Ovary (tissue), 3 donors: ENCODE measurements around the gene FAM234B.

ENCODE experiments used
- POLR2A ChIP-seq: fragments of 450-650 bp; IDR thresholded peaks from one replicate; pipeline ENCODE4 v1.6.1; 2017; ENCODE audit warnings: antibody characterized with exemption, mild to moderate bottlenecking, moderate library complexity
- TF ChIP-seq, protein P1 (sequence below), 3 donors: fragments of 450-650 bp in 2 of 3; fragments of 200-600 bp in 1 of 3; IDR thresholded peaks; one replicate each; pipeline versions ENCODE4 v1.5.1 to v1.8.0; 2016 to 2022; ENCODE audit warnings: antibody characterized with exemption in 3 of 3, mild to moderate bottlenecking in 1 of 3
- donor health status: DM: no; HTN: no; CAD: no.

DNA sequence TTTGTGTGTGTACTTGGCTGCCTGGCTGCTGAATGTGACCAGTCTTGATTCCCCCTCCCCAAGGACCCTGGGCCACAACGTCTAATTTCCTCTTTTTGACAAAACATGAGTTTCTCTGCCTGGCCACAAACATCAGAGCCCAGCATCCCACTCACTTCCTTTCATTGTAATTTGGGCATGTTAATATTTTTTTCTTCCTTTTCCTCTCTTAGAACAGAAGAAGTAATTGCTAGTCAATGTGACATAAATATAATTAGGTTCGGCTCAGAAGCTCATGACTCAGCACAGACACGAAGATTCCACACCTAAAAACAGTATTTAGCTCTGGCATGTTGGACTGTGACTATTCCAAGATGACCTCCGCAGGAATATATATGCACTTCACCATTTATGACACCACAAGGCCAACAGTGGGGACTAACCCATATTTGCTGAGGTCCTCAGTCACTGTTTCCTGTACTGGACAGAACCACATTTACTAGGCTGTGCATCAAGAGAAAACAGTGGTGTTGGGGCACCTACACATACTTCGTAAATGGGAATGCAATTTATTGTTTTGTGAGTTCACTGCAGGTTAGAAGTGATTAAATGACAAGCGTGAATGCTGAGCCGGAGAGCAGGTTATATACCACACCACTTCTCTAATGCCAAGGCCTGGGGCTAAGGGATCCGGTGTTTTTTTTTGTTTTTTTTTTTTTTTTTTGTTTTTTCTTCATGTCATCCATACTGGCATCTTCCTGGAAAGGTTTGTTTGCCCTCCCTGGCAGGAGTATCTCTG is 55.1 kb downstream of the FAM234B start:
- TF ChIP-seq, protein P1, sequence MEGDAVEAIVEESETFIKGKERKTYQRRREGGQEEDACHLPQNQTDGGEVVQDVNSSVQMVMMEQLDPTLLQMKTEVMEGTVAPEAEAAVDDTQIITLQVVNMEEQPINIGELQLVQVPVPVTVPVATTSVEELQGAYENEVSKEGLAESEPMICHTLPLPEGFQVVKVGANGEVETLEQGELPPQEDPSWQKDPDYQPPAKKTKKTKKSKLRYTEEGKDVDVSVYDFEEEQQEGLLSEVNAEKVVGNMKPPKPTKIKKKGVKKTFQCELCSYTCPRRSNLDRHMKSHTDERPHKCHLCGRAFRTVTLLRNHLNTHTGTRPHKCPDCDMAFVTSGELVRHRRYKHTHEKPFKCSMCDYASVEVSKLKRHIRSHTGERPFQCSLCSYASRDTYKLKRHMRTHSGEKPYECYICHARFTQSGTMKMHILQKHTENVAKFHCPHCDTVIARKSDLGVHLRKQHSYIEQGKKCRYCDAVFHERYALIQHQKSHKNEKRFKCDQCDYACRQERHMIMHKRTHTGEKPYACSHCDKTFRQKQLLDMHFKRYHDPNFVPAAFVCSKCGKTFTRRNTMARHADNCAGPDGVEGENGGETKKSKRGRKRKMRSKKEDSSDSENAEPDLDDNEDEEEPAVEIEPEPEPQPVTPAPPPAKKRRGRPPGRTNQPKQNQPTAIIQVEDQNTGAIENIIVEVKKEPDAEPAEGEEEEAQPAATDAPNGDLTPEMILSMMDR (IDR thresholded peaks at IDR 0.05): no peak
- no peak for TF ChIP-seq POLR2A
